ENCODE results near the gene BNC2.
"Not testable (repeated sequence)": the region's sequence is repeated elsewhere in the genome, so short reads cannot be mapped to it uniquely, and the experiment has no call there.

The BNC2 gene

GRCh38 chr9:16484180-16484579 is 386.3 kb downstream of the BNC2 start:
- no peak overlapping the region for H3K4me3 Mint-ChIP-seq
- H3K27me3 Mint-ChIP-seq: peaks cover 3% of the 10 kb centered on the region
- H3K9me3 Mint-ChIP-seq: no peaks in the 10 kb centered on the region
- H3K36me3 Mint-ChIP-seq (ENCODE audit: low read depth): no peaks in the 10 kb centered on the region
- no peak for ATAC-seq
- H3K4me1 Mint-ChIP-seq: no peaks in the 10 kb centered on the region
- H3K27ac Mint-ChIP-seq: no peak overlapping the region
- DNase-seq: no peak

- no peak for ATAC-seq
- Mint-ChIP-seq H3K4me1 (no peaks in the 10 kb centered on the region), H3K27me3 (peaks cover 3% of the 10 kb centered on the region), H3K36me3 (ENCODE audit: low read depth) (no peaks in the 10 kb centered on the region), H3K27ac (no peak overlapping the region), H3K4me3 (no peak overlapping the region), H3K9me3 (no peaks in the 10 kb centered on the region)
- no peak for DNase-seq
Observed at GRCh38 chr9:16482764-16483163, 387.7 kb downstream of the BNC2 start.

GRCh38 chr9:16480584-16480983 is 389.9 kb downstream of the BNC2 start:
- not testable (repeated sequence) for ATAC-seq; H3K4me1 Mint-ChIP-seq; H3K4me3 Mint-ChIP-seq; DNase-seq; H3K36me3 Mint-ChIP-seq (ENCODE audit: low read depth); H3K27me3 Mint-ChIP-seq; H3K27ac Mint-ChIP-seq; H3K9me3 Mint-ChIP-seq

GRCh38 chr9:16475996-16476395 is 394.5 kb downstream of the BNC2 start:
- ATAC-seq: no peak

GRCh38 chr9:16475257-16475656 is 395.2 kb downstream of the BNC2 start:
- no peaks in the 10 kb centered on the region for H3K36me3 Mint-ChIP-seq (ENCODE audit: low read depth)
- no peaks in the 10 kb centered on the region for H3K9me3 Mint-ChIP-seq
- H3K27me3 Mint-ChIP-seq: no peaks in the 10 kb centered on the region
- H3K4me3 Mint-ChIP-seq: no peak overlapping the region
- H3K4me1 Mint-ChIP-seq: no peaks in the 10 kb centered on the region
- ATAC-seq: no peak
- no peak for DNase-seq
- H3K27ac Mint-ChIP-seq: no peak overlapping the region

More at GRCh38 chr9:16475996-16476395, 394.5 kb downstream of the BNC2 start:
- Mint-ChIP-seq H3K4me3 (no peak overlapping the region), H3K27me3 (no peaks in the 10 kb centered on the region), H3K36me3 (ENCODE audit: low read depth) (no peaks in the 10 kb centered on the region), H3K9me3 (no peaks in the 10 kb centered on the region), H3K27ac (no peak overlapping the region), H3K4me1 (no peaks in the 10 kb centered on the region)
- no peak for DNase-seq

- ATAC-seq (no peak), DNase-seq (no peak)
- Mint-ChIP-seq H3K36me3 (ENCODE audit: low read depth) (no peaks in the 10 kb centered on the region), H3K4me1 (no peaks in the 10 kb centered on the region), H3K27me3 (no peaks in the 10 kb centered on the region), H3K4me3 (no peak overlapping the region), H3K9me3 (no peaks in the 10 kb centered on the region), H3K27ac (no peak overlapping the region)
Observed at GRCh38 chr9:16469184-16469583, 401.3 kb downstream of the BNC2 start.

GRCh38 chr9:16461851-16462250 is 408.6 kb downstream of the BNC2 start:
- Mint-ChIP-seq H3K9me3 (no peaks in the 10 kb centered on the region), H3K4me3 (no peak overlapping the region), H3K27me3 (no peaks in the 10 kb centered on the region), H3K4me1 (no peaks in the 10 kb centered on the region), H3K36me3 (ENCODE audit: low read depth) (no peaks in the 10 kb centered on the region), H3K27ac (no peak overlapping the region)
- DNase-seq (no peak), ATAC-seq (no peak)

GRCh38 chr9:16461137-16461840 is 409.2 kb downstream of the BNC2 start:
- no peaks in the 10 kb centered on the region for H3K27me3 Mint-ChIP-seq
- H3K4me1 Mint-ChIP-seq: no peaks in the 10 kb centered on the region
- H3K4me3 Mint-ChIP-seq: no peak overlapping the region
- ATAC-seq (no peak), DNase-seq (no peak)
- no peak overlapping the region for H3K27ac Mint-ChIP-seq
- H3K9me3 Mint-ChIP-seq: no peaks in the 10 kb centered on the region
- no peaks in the 10 kb centered on the region for H3K36me3 Mint-ChIP-seq (ENCODE audit: low read depth)

GRCh38 chr9:16460696-16461095 is 409.8 kb downstream of the BNC2 start:
- Mint-ChIP-seq H3K4me3 (no peak overlapping the region), H3K4me1 (no peaks in the 10 kb centered on the region), H3K27me3 (no peaks in the 10 kb centered on the region), H3K9me3 (no peaks in the 10 kb centered on the region), H3K27ac (no peak overlapping the region), H3K36me3 (ENCODE audit: low read depth) (no peaks in the 10 kb centered on the region)
- ATAC-seq: no peak
- no peak for DNase-seq

- H3K36me3 Mint-ChIP-seq (ENCODE audit: low read depth): no peaks in the 10 kb centered on the region
- no peak overlapping the region for H3K4me3 Mint-ChIP-seq
- no peaks in the 10 kb centered on the region for H3K9me3 Mint-ChIP-seq
- H3K27me3 Mint-ChIP-seq: no peaks in the 10 kb centered on the region
- no peak overlapping the region for H3K27ac Mint-ChIP-seq
- H3K4me1 Mint-ChIP-seq: no peaks in the 10 kb centered on the region
- ATAC-seq (no peak), DNase-seq (no peak)
Observed at GRCh38 chr9:16459421-16460148, 410.9 kb downstream of the BNC2 start.

- ATAC-seq: no peak
Observed at GRCh38 chr9:16458696-16459420, 411.6 kb downstream of the BNC2 start.

GRCh38 chr9:16455842-16456241 is 414.6 kb downstream of the BNC2 start:
- DNase-seq (no peak), ATAC-seq (no peak)
- Mint-ChIP-seq H3K36me3 (ENCODE audit: low read depth) (no peaks in the 10 kb centered on the region), H3K4me1 (no peaks in the 10 kb centered on the region), H3K4me3 (no peak overlapping the region), H3K27ac (no peak overlapping the region), H3K9me3 (peaks cover 4% of the 10 kb centered on the region), H3K27me3 (no peaks in the 10 kb centered on the region)

More at GRCh38 chr9:16458696-16459420, 411.6 kb downstream of the BNC2 start:
- no peaks in the 10 kb centered on the region for H3K36me3 Mint-ChIP-seq (ENCODE audit: low read depth)
- no peak for DNase-seq
- no peaks in the 10 kb centered on the region for H3K9me3 Mint-ChIP-seq
- H3K27me3 Mint-ChIP-seq: no peaks in the 10 kb centered on the region
- H3K27ac Mint-ChIP-seq: no peak overlapping the region
- H3K4me1 Mint-ChIP-seq: no peaks in the 10 kb centered on the region
- H3K4me3 Mint-ChIP-seq: no peak overlapping the region

- Mint-ChIP-seq H3K4me3 (no peak overlapping the region), H3K27me3 (no peaks in the 10 kb centered on the region), H3K27ac (no peak overlapping the region), H3K9me3 (peaks cover 4% of the 10 kb centered on the region), H3K4me1 (no peaks in the 10 kb centered on the region), H3K36me3 (ENCODE audit: low read depth) (no peaks in the 10 kb centered on the region)
- no peak for DNase-seq
- no peak for ATAC-seq
Observed at GRCh38 chr9:16453390-16453789, 417.1 kb downstream of the BNC2 start.

- ATAC-seq (no peak), DNase-seq (no peak)
- H3K36me3 Mint-ChIP-seq (ENCODE audit: low read depth): no peaks in the 10 kb centered on the region
- peaks cover 4% of the 10 kb centered on the region for H3K9me3 Mint-ChIP-seq
- H3K27ac Mint-ChIP-seq: no peak overlapping the region
- H3K27me3 Mint-ChIP-seq: no peaks in the 10 kb centered on the region
- no peak overlapping the region for H3K4me3 Mint-ChIP-seq
- no peaks in the 10 kb centered on the region for H3K4me1 Mint-ChIP-seq
Observed at GRCh38 chr9:16450578-16450977, 419.9 kb downstream of the BNC2 start.

- Mint-ChIP-seq H3K9me3 (peaks cover 4% of the 10 kb centered on the region), H3K4me3 (no peak overlapping the region), H3K27me3 (no peaks in the 10 kb centered on the region), H3K27ac (no peak overlapping the region), H3K36me3 (ENCODE audit: low read depth) (no peaks in the 10 kb centered on the region), H3K4me1 (no peaks in the 10 kb centered on the region)
- ATAC-seq: no peak
- no peak for DNase-seq
Observed at GRCh38 chr9:16450043-16450442, 420.4 kb downstream of the BNC2 start.
